Liver (tissue), 9 donors: ENCODE measurements around the gene GUCY1A1. TPM values are rescaled to one million over a fixed set of nuclear protein-coding genes. Genes with fewer than 3 reads are reported as not detected.

Source experiments
- DNase-seq: peaks from one replicate; pipeline ENCODE4 v3.0.0-alpha.2; 2017; ENCODE audit warnings: low spot score
- H3K27ac ChIP-seq, 2 donors: one replicate each; pipeline ENCODE4 v1.7.0; 2013; ENCODE audit warnings: inconsistent platforms in 2 of 2, low read length in 2 of 2, control low read depth in 1 of 2, low read depth in 1 of 2, mild to moderate bottlenecking in 1 of 2
- H3K27me3 ChIP-seq, 4 donors: one replicate each; pipeline versions ENCODE4 v1.6.1 to v1.7.0; 2013; ENCODE audit warnings: low read length in 3 of 4, inconsistent platforms in 1 of 4, mild to moderate bottlenecking in 1 of 4, moderate library complexity in 1 of 4; ENCODE audit not compliant: control insufficient read depth in 4 of 4, insufficient read depth in 4 of 4
- H3K36me3 ChIP-seq, 4 donors: one replicate each; pipeline versions ENCODE4 v1.6.1 to v1.7.0; 2013; ENCODE audit warnings: low read length in 3 of 4, mild to moderate bottlenecking in 3 of 4, low read depth in 1 of 4, moderate library complexity in 1 of 4; ENCODE audit not compliant: control insufficient read depth in 4 of 4, insufficient read depth in 3 of 4
- H3K4me1 ChIP-seq, 4 donors: one replicate each; pipeline versions ENCODE4 v1.6.1 to v1.7.0; 2013; ENCODE audit warnings: low read length in 3 of 4, mild to moderate bottlenecking in 3 of 4, moderate library complexity in 1 of 4; ENCODE audit not compliant: control insufficient read depth in 4 of 4, insufficient read depth in 4 of 4
- H3K4me3 ChIP-seq, 3 donors: one replicate each; pipeline versions ENCODE4 v1.6.1 to v1.7.0; 2013; ENCODE audit warnings: low read length in 3 of 3, control low read depth in 1 of 3, low read depth in 1 of 3, mild to moderate bottlenecking in 1 of 3
- H3K9ac ChIP-seq, 2 donors: one replicate each; pipeline ENCODE4 v1.7.0; 2013; ENCODE audit warnings: low read length in 2 of 2, mild to moderate bottlenecking in 2 of 2, moderate library complexity in 2 of 2, control low read depth in 1 of 2, low read depth in 1 of 2
- H3K9me3 ChIP-seq, 4 donors: one replicate each; pipeline versions ENCODE4 v1.6.1 to v1.7.0; 2013; ENCODE audit warnings: low read length in 3 of 4; ENCODE audit not compliant: control insufficient read depth in 4 of 4
- EGR1 ChIP-seq, 2 donors: IDR thresholded peaks; 2 replicates each; pipeline ENCODE4 v1.6.1; 2016 to 2018; ENCODE audit warnings: antibody characterized with exemption in 2 of 2, low read depth in 2 of 2
- FOXA1 ChIP-seq: IDR thresholded peaks from 2 replicates; pipeline ENCODE4 v1.6.1; 2016; ENCODE audit warnings: antibody characterized with exemption
- FOXA2 ChIP-seq: IDR thresholded peaks from 2 replicates; pipeline ENCODE4 v1.6.1; 2016; ENCODE audit warnings: antibody characterized with exemption
- GABPA ChIP-seq, 2 donors: IDR thresholded peaks in 1 of 2; conservative IDR thresholded peaks in 1 of 2; 2 replicates each; pipeline ENCODE4 v1.6.1; 2016; ENCODE audit warnings: antibody characterized with exemption in 2 of 2, mild to moderate bottlenecking in 1 of 2, moderate library complexity in 1 of 2
- HNF4A ChIP-seq, 2 donors: conservative IDR thresholded peaks; 2 replicates each; pipeline ENCODE4 v1.6.1; 2016; ENCODE audit warnings: antibody characterized with exemption in 2 of 2, mild to moderate bottlenecking in 2 of 2
- HNF4G ChIP-seq: IDR thresholded peaks from 2 replicates; pipeline ENCODE4 v1.6.1; 2016; ENCODE audit warnings: antibody characterized with exemption
- JUND ChIP-seq, 2 donors: IDR thresholded peaks; 2 replicates each; pipeline ENCODE4 v1.6.1; 2016; ENCODE audit warnings: antibody characterized with exemption in 2 of 2
- NR2F2 ChIP-seq: IDR thresholded peaks from 2 replicates; pipeline ENCODE4 v1.6.1; 2016; ENCODE audit warnings: antibody characterized with exemption
- RAD21 ChIP-seq, 2 donors: IDR thresholded peaks; 2 replicates each; pipeline ENCODE4 v1.6.1; 2016; ENCODE audit warnings: antibody characterized with exemption in 2 of 2, mild to moderate bottlenecking in 2 of 2
- RXRA ChIP-seq, 2 donors: IDR thresholded peaks; 2 replicates each; pipeline ENCODE4 v1.6.1; 2017 to 2018; ENCODE audit warnings: antibody characterized with exemption in 2 of 2, mild to moderate bottlenecking in 1 of 2
- SP1 ChIP-seq: IDR thresholded peaks from 2 replicates; pipeline ENCODE4 v1.6.1; 2018; ENCODE audit warnings: antibody characterized with exemption, mild to moderate bottlenecking
- TAF1 ChIP-seq: conservative IDR thresholded peaks from 2 replicates; pipeline ENCODE4 v1.6.1; 2016; ENCODE audit warnings: antibody characterized with exemption, mild to moderate bottlenecking
- YY1 ChIP-seq: IDR thresholded peaks from 2 replicates; pipeline ENCODE4 v1.6.1; 2016; ENCODE audit warnings: antibody characterized with exemption, mild to moderate bottlenecking
- WGBS: extraction: QIAGEN DNeasy Blood & Tissue Kit; methylation state at CpG from one replicate; pipeline ENCODE4 v1.1.7; 2013; 5-methylcytosine and 5-hydroxymethylcytosine counted together
- polyA plus RNA-seq, 2 donors: library from polyadenylated mRNA; stranded (reverse) in 1 of 2; unstranded in 1 of 2; fragments of 200-250 nt in 1 of 2; fragments of >200 nt in 1 of 2; fragmentation: Nextera tagmentation in 1 of 2; extraction: Ambion mirVana in 1 of 2; gene quantifications; one replicate each; pipeline versions ENCODE4 v1.2.1 to v1.2.3, GENCODE V29; 2013 to 2015
- total RNA-seq, 2 donors: library from RNA; depleted of rRNA; stranded (reverse); fragments of >200 nt; gene quantifications; one replicate each; pipeline ENCODE4 v1.2.3, GENCODE V29; 2014
- TF ChIP-seq, protein P1 (sequence below): IDR thresholded peaks from 2 replicates; pipeline ENCODE4 v1.6.1; 2016; ENCODE audit warnings: antibody characterized with exemption
- TF ChIP-seq, protein P2 (sequence below): IDR thresholded peaks from 2 replicates; pipeline ENCODE4 v1.6.1; 2016; ENCODE audit warnings: antibody characterized with exemption, mild to moderate bottlenecking
- TF ChIP-seq, protein P3 (sequence below): fragments of 150-350 bp; IDR thresholded peaks from 2 replicates; pipeline ENCODE4 v1.5.1; 2017; ENCODE audit warnings: improper control_type of control experiment, low read depth, low read length; ENCODE audit not compliant: missing input control
- TF ChIP-seq, protein P4 (sequence below): IDR thresholded peaks from 2 replicates; pipeline ENCODE4 v1.6.1; 2016; ENCODE audit warnings: antibody characterized with exemption
- donor health status: healthy.
- donor health status: healthy.
- donor health status: healthy.
- donor health status: healthy.
- donor health status: healthy.

The GUCY1A1 gene
- total and polyA plus RNA-seq, 4 donors, result 2.8 to 13.5 (median 7.6) TPM

DNA sequence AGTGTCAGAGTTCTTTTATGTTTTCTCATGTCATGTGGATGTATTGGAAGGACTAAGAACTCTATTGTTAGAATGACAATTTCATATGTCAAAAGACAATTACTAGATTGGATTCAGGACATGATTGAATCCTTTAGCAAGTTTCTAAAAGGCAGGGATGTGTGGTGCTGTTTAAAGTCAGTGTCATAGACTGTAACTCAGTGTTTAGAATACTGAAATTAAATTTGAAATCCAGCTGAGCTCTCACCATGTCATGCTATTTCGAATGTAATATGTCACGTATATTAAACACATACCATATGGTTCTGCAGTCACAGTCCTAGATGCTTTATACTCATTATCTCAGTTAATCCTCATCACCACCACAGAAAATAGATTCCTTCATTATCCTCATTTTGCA lies 100.0 kb downstream of the GUCY1A1 start:
- Histone ChIP-seq H3K4me1 (peaks cover 0 to 9% (median 0%) of the 10 kb centered on the region in 4 donors), H3K9ac (no peak overlapping the region), H3K4me3 (no peak overlapping the region), H3K27me3 (no peaks in the 10 kb centered on the region), H3K27ac (no peak overlapping the region), H3K36me3 (no peaks in the 10 kb centered on the region), H3K9me3 (no peaks in the 10 kb centered on the region)
- no peak for TF ChIP-seq HNF4G
- TF ChIP-seq NR2F2, result no peak
- TF ChIP-seq TAF1, result no peak
- no peak for TF ChIP-seq HNF4A (conservative IDR thresholded peaks at IDR 0.05)
- TF ChIP-seq FOXA1, result no peak
- no peak for TF ChIP-seq SP1
- TF ChIP-seq, protein P1, sequence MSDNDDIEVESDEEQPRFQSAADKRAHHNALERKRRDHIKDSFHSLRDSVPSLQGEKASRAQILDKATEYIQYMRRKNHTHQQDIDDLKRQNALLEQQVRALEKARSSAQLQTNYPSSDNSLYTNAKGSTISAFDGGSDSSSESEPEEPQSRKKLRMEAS, result no peak
- TF ChIP-seq FOXA2, result no peak
- 83% methylated on average over 2 of the region's 2 CpGs for WGBS
- DNase-seq, result no peak

DNA sequence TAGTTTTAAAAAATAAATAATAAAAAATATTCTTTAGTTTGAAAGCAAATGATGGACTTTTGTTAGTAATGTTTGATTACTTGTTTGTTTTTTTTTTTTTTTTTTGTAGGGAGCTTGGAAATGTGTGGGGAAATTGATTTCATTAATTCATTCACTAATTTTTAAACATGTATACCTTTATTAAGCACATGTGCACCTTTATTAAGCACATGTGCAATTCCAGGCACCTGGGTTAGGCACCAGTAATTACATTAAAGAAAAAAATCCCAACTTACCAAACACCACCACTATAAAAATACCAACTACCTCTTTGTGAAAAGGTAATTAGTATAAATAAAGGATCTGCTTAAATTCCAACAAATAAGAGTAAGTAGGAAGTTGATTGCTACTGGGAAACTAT lies 101.7 kb downstream of the GUCY1A1 start:
- Histone ChIP-seq H3K9ac (no peak overlapping the region), H3K4me3 (no peak overlapping the region), H3K27me3 (no peaks in the 10 kb centered on the region), H3K36me3 (peaks cover 0 to 2% (median 0%) of the 10 kb centered on the region in 4 donors), H3K4me1 (peaks cover 0 to 9% (median 0%) of the 10 kb centered on the region in 4 donors), H3K27ac (peak overlapping the region in 1 of 2 donors; percentile 18), H3K9me3 (no peaks in the 10 kb centered on the region)
- no peak for DNase-seq
- TF ChIP-seq RAD21 (IDR thresholded peaks at IDR 0.05) (no peak), RXRA (IDR thresholded peaks at IDR 0.05) (no peak), HNF4G (no peak), FOXA2 (no peak), HNF4A (conservative IDR thresholded peaks at IDR 0.05) (no peak), EGR1 (IDR thresholded peaks at IDR 0.05; ENCODE audit: low read depth in 2 of 2) (no peak), TAF1 (no peak)
- TF ChIP-seq, protein P1, result no peak
- TF ChIP-seq, protein P2, sequence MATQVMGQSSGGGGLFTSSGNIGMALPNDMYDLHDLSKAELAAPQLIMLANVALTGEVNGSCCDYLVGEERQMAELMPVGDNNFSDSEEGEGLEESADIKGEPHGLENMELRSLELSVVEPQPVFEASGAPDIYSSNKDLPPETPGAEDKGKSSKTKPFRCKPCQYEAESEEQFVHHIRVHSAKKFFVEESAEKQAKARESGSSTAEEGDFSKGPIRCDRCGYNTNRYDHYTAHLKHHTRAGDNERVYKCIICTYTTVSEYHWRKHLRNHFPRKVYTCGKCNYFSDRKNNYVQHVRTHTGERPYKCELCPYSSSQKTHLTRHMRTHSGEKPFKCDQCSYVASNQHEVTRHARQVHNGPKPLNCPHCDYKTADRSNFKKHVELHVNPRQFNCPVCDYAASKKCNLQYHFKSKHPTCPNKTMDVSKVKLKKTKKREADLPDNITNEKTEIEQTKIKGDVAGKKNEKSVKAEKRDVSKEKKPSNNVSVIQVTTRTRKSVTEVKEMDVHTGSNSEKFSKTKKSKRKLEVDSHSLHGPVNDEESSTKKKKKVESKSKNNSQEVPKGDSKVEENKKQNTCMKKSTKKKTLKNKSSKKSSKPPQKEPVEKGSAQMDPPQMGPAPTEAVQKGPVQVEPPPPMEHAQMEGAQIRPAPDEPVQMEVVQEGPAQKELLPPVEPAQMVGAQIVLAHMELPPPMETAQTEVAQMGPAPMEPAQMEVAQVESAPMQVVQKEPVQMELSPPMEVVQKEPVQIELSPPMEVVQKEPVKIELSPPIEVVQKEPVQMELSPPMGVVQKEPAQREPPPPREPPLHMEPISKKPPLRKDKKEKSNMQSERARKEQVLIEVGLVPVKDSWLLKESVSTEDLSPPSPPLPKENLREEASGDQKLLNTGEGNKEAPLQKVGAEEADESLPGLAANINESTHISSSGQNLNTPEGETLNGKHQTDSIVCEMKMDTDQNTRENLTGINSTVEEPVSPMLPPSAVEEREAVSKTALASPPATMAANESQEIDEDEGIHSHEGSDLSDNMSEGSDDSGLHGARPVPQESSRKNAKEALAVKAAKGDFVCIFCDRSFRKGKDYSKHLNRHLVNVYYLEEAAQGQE, result no peak

DNA sequence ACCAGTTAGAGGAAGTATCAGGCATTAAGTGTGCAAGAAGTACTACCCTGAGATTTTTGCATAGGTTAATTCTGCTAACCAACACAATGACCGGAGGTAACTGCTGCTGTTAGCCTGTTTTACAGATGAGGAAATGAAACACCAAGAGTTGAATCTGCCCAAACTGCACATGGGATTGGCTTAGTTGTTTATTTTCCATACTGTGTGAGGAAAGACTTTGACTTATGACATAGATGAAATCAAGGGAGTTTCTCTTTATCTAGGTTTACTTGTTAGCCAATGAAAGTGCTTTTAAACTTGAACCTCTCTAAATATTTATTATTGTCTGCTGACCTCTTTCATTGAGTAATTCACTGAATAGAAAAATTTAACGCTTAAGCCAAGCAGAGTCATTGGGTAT lies 102.4 kb downstream of the GUCY1A1 start:
- peaks cover 0 to 2% (median 0%) of the 10 kb centered on the region in 4 donors for H3K36me3 ChIP-seq
- no peak overlapping the region for H3K4me3 ChIP-seq
- peak overlapping the region in 1 of 2 donors; percentile 18 for H3K27ac ChIP-seq
- TF ChIP-seq FOXA1, result peak; percentile 51
- no peak for TF ChIP-seq EGR1 (IDR thresholded peaks at IDR 0.05; ENCODE audit: low read depth in 2 of 2)
- TF ChIP-seq RAD21 (IDR thresholded peaks at IDR 0.05), result no peak
- TF ChIP-seq, protein P3, sequence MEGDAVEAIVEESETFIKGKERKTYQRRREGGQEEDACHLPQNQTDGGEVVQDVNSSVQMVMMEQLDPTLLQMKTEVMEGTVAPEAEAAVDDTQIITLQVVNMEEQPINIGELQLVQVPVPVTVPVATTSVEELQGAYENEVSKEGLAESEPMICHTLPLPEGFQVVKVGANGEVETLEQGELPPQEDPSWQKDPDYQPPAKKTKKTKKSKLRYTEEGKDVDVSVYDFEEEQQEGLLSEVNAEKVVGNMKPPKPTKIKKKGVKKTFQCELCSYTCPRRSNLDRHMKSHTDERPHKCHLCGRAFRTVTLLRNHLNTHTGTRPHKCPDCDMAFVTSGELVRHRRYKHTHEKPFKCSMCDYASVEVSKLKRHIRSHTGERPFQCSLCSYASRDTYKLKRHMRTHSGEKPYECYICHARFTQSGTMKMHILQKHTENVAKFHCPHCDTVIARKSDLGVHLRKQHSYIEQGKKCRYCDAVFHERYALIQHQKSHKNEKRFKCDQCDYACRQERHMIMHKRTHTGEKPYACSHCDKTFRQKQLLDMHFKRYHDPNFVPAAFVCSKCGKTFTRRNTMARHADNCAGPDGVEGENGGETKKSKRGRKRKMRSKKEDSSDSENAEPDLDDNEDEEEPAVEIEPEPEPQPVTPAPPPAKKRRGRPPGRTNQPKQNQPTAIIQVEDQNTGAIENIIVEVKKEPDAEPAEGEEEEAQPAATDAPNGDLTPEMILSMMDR, result no peak
- no peak for TF ChIP-seq NR2F2
- TF ChIP-seq, protein P1, result peak; percentile 16
- TF ChIP-seq RXRA (IDR thresholded peaks at IDR 0.05), result peak in 1 of 2 donors; percentile 59
- TF ChIP-seq, protein P4, sequence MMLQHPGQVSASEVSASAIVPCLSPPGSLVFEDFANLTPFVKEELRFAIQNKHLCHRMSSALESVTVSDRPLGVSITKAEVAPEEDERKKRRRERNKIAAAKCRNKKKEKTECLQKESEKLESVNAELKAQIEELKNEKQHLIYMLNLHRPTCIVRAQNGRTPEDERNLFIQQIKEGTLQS, result no peak
- no peak for TF ChIP-seq YY1
- TF ChIP-seq JUND (IDR thresholded peaks at IDR 0.05), result peak in 1 of 2 donors; percentile 30
- TF ChIP-seq GABPA (IDR thresholded peaks at IDR 0.05 in 1 of 2, conservative IDR thresholded peaks at IDR 0.05 in 1 of 2), result no peak
- no peak for TF ChIP-seq HNF4G
- no peak for TF ChIP-seq SP1
- TF ChIP-seq FOXA2, result peak; percentile 43
- peak in 1 of 2 donors; percentile 54 for TF ChIP-seq HNF4A (conservative IDR thresholded peaks at IDR 0.05)
- H3K27me3 ChIP-seq, result no peaks in the 10 kb centered on the region
- no peak overlapping the region for H3K9ac ChIP-seq
- DNase-seq, result no peak
- WGBS, result 51% methylated on average over 2 of the region's 2 CpGs
- H3K9me3 ChIP-seq, result no peaks in the 10 kb centered on the region
- H3K4me1 ChIP-seq, result peaks cover 0 to 9% (median 3%) of the 10 kb centered on the region in 4 donors
